ENCODE results near the gene RYR3. TPM values are rescaled to one million over a fixed set of nuclear protein-coding genes. Genes with fewer than 3 reads are reported as not detected.

The RYR3 gene
- polyA plus RNA-seq, 1 donor (not counting 4 experiments of a cell fraction or from before 2014, with no cell fraction given) = 0.04 TPM

DNA sequence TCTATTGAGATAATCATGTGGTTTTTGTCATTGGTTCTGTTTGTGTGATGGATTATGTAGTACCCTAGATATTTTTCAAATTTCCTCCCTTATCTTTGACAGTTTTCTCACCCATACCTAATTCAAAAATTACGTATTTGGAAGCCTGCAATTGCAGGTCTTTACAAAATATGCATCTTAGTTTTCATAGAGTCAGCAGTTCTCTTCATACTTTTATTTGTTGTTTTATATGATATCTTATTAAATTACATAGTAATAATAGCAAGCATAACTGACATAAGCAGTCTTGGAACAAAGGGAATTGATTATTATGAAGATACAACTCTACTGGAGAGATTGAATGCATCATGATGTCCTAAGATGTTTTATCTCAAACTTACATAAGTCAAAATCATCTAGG is 442.2 kb downstream of the RYR3 start:
- Histone ChIP-seq H3K9ac (ENCODE audit: control insufficient read depth, extremely low read depth, insufficient read depth, low read length) (no peak overlapping the region), H3K79me2 (ENCODE audit: control insufficient read depth, insufficient read depth, low read length) (no peaks in the 10 kb centered on the region), H3K4me2 (ENCODE audit: control insufficient read depth, extremely low read depth, insufficient read depth, low read depth, low read length) (no peak overlapping the region), H3K27ac (ENCODE audit: control insufficient read depth, insufficient read depth, low read length) (no peak overlapping the region), H3K9me3 (ENCODE audit: control insufficient read depth, low read depth, low read length) (no peaks in the 10 kb centered on the region), H4K20me1 (ENCODE audit: control insufficient read depth, extremely low read depth, insufficient read depth, low read length) (no peaks in the 10 kb centered on the region), H3K4me1 (ENCODE audit: control insufficient read depth, extremely low read depth, insufficient read depth, low read length) (no peaks in the 10 kb centered on the region), H2AFZ (ENCODE audit: control insufficient read depth, low read length) (no peak overlapping the region), H3K27me3 (ENCODE audit: control insufficient read depth, extremely low read depth, insufficient read depth, low read length) (peaks cover 3% of the 10 kb centered on the region), H3K4me3 (ENCODE audit: control insufficient read depth in 2 of 3, extremely low read depth in 1 of 3, insufficient read depth in 2 of 3, low read depth in 1 of 3, low read length in 3 of 3) (no peak overlapping the region), H3K36me3 (ENCODE audit: control insufficient read depth in 2 of 2, extremely low read depth in 1 of 2, insufficient read depth in 2 of 2, low read length in 2 of 2) (no peaks in the 10 kb centered on the region), H3K9me1 (ENCODE audit: control insufficient read depth, extremely low read depth, insufficient read depth, low read length) (no peaks in the 10 kb centered on the region)
- no peak for DNase-seq (ENCODE audit: low read depth, low spot score)
- dilution Hi-C loops (cut with MboI; ENCODE audit: extremely low pct_ligation_motif_present, low sequenced_read_pairs) = no loop called here
- TF ChIP-seq CTCF (optimal IDR thresholded peaks at IDR 0.05 in 1 of 3, IDR thresholded peaks at IDR 0.05 in 1 of 3, conservative IDR thresholded peaks at IDR 0.05 in 1 of 3; ENCODE audit: extremely low read depth in 1 of 3, insufficient read depth in 2 of 3, low read length in 3 of 3) (no peak), EZH2 (IDR thresholded peaks at IDR 0.05; ENCODE audit: low read length) (no peak)
- FAIRE-seq = no peak

DNA sequence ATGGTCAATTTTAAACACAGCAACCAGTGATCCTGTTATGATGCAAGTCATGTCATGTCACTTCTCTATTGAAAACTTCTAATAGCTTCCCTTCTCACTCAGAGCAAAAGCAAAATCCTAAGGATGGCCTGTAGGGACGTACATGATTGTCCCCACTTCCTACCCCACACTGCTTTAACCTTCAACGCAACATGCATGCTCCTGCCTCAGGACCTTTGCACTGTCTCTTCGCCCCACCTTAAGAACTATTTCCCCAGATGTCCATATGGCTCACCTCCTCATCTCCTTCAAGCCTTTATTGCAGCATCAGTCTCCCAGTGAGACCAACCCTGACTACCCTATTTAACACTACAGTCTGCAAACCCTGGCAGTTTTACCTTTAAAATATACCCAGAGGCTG is 443.5 kb downstream of the RYR3 start:
- DNase-seq (ENCODE audit: low read depth, low spot score) (no peak), FAIRE-seq (no peak)
- Histone ChIP-seq H3K27ac (ENCODE audit: control insufficient read depth, insufficient read depth, low read length) (no peak overlapping the region), H3K9ac (ENCODE audit: control insufficient read depth, extremely low read depth, insufficient read depth, low read length) (no peak overlapping the region), H3K27me3 (ENCODE audit: control insufficient read depth, extremely low read depth, insufficient read depth, low read length) (peaks cover 3% of the 10 kb centered on the region), H2AFZ (ENCODE audit: control insufficient read depth, low read length) (no peak overlapping the region), H3K36me3 (ENCODE audit: control insufficient read depth in 2 of 2, extremely low read depth in 1 of 2, insufficient read depth in 2 of 2, low read length in 2 of 2) (no peaks in the 10 kb centered on the region), H3K4me3 (ENCODE audit: control insufficient read depth in 2 of 3, extremely low read depth in 1 of 3, insufficient read depth in 2 of 3, low read depth in 1 of 3, low read length in 3 of 3) (no peak overlapping the region), H3K79me2 (ENCODE audit: control insufficient read depth, insufficient read depth, low read length) (no peaks in the 10 kb centered on the region), H3K9me1 (ENCODE audit: control insufficient read depth, extremely low read depth, insufficient read depth, low read length) (no peaks in the 10 kb centered on the region), H3K4me2 (ENCODE audit: control insufficient read depth, extremely low read depth, insufficient read depth, low read depth, low read length) (no peak overlapping the region), H4K20me1 (ENCODE audit: control insufficient read depth, extremely low read depth, insufficient read depth, low read length) (no peaks in the 10 kb centered on the region), H3K9me3 (ENCODE audit: control insufficient read depth, low read depth, low read length) (no peaks in the 10 kb centered on the region), H3K4me1 (ENCODE audit: control insufficient read depth, extremely low read depth, insufficient read depth, low read length) (no peaks in the 10 kb centered on the region)
- TF ChIP-seq CTCF (optimal IDR thresholded peaks at IDR 0.05 in 1 of 3, IDR thresholded peaks at IDR 0.05 in 1 of 3, conservative IDR thresholded peaks at IDR 0.05 in 1 of 3; ENCODE audit: extremely low read depth in 1 of 3, insufficient read depth in 2 of 3, low read length in 3 of 3) = no peak
- TF ChIP-seq EZH2 (IDR thresholded peaks at IDR 0.05; ENCODE audit: low read length) = no peak
- dilution Hi-C loops (cut with MboI; ENCODE audit: extremely low pct_ligation_motif_present, low sequenced_read_pairs) = no loop called here
